Nucleus accumbens (tissue), 56 donors: ENCODE results near the gene DENND1B.
"Not testable (repeated sequence)": the region's sequence is repeated elsewhere in the genome, so short reads cannot be mapped to it uniquely, and the experiment has no call there.

Source experiments
- DNase-seq, 56 donors: peaks; one replicate each; lab custom pipeline; 2025; lab: John Stamatoyannopoulos, UW

The DENND1B gene

DNA sequence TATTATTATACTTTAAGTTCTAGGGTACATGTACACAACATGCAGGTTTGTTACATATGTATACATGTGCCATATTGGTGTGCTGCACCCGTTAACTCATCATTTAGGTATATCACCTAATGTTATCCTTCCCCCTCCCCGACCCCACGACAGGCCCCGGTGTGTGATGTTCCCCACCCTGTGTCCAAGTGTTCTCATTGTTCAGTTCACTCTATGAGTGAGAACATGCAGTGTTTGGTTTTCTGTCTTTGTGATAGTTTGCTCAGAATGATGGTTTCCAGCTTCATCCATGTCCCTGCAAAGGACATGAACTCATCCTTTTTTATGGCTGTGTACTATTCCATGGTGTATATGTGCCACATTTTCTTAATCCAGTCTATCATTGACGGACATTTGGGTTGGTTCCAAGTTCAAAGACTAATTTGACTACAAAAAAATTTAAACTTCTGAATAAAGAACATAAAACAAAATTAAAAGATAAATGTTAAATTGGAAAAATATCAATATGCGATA lies 22.6 kb downstream of the DENND1B start:
- DNase-seq, result not testable (repeated sequence)

- no peak for DNase-seq
These were observed 24.9 kb downstream of the DENND1B start for GRCh38 chr1:197750366-197750765.

GRCh38 chr1:197745911-197746310 lies 29.4 kb downstream of the DENND1B start:
- no peak for DNase-seq

- DNase-seq, result no peak
These were observed 30.3 kb downstream of the DENND1B start for GRCh38 chr1:197744979-197745378.

DNA sequence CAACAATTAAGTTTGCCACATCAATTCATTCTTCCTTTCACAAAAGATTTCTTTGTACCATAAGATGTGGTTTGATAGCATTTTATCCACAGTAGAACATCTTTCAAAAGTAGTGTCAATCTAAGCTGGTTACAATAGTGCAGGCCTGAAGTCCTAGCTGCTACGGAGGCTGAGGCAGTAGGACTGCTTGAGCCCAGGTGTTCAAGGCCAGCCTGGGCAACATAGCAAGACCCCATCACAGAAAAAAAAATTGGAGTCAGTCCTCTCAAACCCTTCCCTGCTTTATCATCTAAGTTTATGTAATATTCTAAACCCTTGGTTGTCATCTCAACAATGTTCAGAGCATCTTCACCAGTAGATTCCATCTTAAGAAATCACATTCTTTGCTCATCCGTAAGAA lies 31.7 kb downstream of the DENND1B start:
- DNase-seq, result no peak

GRCh38 chr1:197740992-197741391 lies 34.3 kb downstream of the DENND1B start:
- DNase-seq, result no peak

DNA sequence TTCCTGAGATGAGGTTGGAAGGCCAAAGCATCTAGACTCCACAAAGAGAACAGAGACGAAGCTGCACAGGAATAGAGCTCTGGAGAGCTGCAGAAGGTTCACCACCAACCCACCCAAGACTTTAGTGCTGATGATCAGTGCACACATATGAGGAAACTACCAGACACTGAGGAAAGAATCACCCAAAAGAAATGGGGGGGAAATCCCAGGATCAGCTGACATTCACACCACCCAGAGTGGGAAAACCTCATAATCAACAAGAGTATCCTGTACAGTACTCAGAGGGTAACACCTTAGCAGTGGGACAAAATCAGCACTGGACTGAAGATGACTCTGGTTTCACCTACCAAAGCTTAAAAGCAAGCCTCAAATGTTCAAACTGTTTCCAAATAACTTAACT lies 36.4 kb downstream of the DENND1B start:
- DNase-seq, result no peak

DNA sequence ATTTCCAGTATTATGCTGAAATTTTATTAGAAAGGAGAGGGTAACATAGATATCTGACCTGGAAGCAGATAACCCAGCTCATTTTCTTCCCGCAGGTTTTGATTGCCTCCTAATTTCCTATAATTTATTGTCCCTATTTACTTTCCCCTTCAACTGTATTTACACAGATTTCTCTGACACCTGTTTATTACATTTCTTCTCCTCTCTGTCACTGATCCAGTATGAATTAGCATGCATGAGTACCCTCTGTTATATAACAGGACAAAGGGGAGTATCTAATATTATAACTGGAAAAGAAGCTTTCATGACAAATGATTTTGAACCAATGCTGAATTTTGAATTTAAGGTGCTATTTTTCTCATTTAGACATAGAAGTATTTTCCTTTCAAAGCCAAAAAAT lies 37.4 kb downstream of the DENND1B start:
- no peak for DNase-seq

GRCh38 chr1:197736685-197737084 lies 38.6 kb downstream of the DENND1B start:
- no peak for DNase-seq

DNA sequence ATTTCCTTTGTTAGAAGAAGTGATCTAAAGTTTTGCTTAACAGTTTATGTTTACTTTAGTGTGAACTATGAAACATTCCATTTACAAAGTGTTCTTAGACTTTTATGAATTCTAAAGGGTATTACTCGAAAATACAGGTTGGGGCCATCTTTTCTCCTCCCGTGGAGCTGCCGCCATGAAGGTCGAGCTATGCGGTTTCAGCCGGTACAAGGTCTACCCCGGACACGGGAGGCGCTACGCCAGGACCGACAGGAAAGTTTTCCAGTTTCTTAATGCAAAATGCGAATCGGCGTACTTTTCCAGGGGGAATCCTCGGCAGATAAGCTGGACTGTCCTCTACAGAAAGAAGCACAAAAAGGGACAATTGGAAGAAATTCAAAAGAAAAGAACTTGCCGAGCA lies 39.8 kb downstream of the DENND1B start:
- DNase-seq, result no peak

DNA sequence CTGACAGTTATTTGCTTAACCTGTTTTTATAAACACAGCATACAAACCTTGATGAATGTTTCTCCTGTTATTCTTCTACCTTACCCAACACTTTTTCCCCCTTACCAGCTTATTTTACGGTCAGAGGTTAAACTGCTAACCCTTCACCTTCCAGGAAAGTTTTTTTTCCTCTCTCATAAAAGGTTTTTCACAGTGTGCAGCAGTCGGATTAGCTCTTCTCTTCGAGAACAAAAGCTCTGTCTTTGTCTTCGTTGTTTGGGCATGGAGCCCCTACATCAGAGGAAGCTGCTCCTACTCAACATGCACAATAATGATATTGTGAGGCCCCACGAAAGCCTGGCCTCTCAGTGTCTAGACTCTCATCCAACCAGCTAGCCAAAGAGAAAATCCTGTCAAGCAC lies 42.0 kb downstream of the DENND1B start:
- DNase-seq, result peak in 8 of 56 donors; percentile 3 to 19 (median 10)

DNA sequence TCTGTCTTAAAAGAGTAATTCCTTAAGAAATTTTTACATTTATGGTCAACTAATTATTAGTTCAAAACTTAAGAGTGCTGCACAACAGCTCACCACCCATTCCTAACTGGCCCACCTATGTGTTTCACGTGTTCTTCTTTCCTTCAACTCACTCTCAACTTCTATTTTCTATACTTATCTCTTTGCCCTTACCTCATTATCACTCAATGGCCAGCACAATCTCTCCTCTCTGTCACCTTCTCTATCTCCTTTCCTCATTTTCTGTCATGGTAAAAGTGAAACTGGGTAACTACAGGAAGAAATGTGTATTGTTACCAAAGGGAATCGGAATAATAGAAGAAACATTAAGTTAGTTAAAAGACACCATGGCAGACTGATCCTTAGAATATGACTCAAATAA lies 43.1 kb downstream of the DENND1B start:
- no peak for DNase-seq

- no peak for DNase-seq
These were observed 43.8 kb downstream of the DENND1B start for GRCh38 chr1:197731449-197731848.

- DNase-seq, result no peak
These were observed 49.3 kb downstream of the DENND1B start for GRCh38 chr1:197725976-197726375.

DNA sequence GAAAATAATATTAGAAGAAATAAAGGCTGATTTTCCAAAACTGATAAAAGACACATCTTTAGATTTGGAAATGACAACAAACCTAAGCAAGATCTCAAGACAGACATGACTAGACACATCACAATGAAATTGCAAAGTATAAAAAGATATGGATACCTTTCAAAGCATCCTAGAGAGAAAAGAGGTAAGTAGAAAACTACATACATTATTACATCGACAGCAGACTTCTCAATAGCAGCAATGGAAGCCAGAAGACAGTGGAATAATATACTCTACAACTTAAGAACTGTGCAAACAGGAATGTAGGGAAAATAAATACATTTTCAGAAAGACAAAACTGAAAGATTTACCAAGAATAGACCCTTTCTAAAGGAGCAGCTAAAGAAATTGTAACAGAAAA lies 50.2 kb downstream of the DENND1B start:
- DNase-seq, result no peak

- no peak for DNase-seq
These were observed 59.5 kb downstream of the DENND1B start for GRCh38 chr1:197715806-197716205.

DNA sequence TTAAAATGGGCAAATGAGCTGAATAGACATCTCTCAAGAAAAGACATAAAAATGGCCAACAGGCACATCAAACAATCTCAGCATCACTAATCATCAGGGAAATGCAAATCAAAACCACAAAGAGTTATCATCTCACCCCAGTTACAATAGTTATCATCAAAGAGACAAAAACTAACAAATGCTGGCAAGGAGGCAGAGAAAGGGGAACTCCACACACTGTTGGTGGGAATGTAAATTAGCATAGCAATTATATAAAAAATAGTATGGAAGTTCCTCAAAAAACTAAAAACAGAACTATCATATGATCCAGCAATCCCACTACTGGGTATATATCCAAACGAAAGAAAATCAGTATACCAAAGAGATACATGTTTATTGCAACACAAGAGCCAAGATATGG lies 68.7 kb downstream of the DENND1B start:
- no peak for DNase-seq

GRCh38 chr1:197705941-197706340 lies 69.3 kb downstream of the DENND1B start:
- no peak for DNase-seq

DNA sequence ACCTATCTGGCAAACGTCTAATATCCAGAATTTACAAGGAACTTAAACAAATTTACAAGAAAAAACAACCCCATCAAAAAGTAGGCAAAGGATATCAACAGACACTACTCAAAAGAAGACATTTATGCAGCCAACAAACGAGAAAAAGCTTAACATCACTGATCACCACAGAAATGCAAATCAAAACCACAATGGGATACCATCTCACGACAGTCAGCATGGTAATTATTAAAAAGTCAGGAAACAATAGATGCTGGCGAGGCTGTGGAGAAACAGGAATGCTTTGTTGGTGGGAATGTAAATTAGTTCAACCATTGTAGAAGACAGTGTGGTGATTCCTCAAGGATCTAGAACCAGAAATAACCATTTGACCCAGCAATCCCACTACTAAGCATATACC lies 74.6 kb downstream of the DENND1B start:
- DNase-seq, result not testable (repeated sequence)

GRCh38 chr1:197696372-197696771 lies 78.9 kb downstream of the DENND1B start:
- no peak for DNase-seq

DNA sequence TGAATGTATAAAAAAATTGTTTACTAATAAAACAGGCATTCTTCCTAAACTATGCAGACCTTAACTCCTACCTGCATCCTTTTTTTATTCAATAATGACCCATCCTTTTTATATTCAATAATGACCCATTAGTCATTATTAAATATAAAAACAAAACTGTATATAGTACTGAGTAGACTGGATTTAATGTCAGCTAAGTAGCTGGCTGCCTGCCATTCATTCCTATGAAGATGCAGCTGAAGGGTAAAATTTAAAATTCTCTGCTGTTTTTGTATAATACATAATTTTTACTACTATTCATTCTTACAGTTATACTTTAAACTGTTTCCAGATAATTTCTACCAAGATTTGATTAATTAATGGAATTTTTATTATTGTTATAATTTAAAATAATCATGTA lies 79.3 kb downstream of the DENND1B start:
- no peak for DNase-seq

- no peak for DNase-seq
These were observed 82.3 kb downstream of the DENND1B start for GRCh38 chr1:197692965-197693364.

GRCh38 chr1:197691816-197692215 lies 83.5 kb downstream of the DENND1B start:
- DNase-seq, result no peak
